Measurements from ENCODE around the gene SYTL2. TPM values are rescaled to one million over a fixed set of nuclear protein-coding genes. Genes with fewer than 3 reads are reported as not detected.

SYTL2 gene
- total RNA-seq, 4 donors from 2014 or later: 11.6 to 18.6 (median 14.5) TPM

DNA sequence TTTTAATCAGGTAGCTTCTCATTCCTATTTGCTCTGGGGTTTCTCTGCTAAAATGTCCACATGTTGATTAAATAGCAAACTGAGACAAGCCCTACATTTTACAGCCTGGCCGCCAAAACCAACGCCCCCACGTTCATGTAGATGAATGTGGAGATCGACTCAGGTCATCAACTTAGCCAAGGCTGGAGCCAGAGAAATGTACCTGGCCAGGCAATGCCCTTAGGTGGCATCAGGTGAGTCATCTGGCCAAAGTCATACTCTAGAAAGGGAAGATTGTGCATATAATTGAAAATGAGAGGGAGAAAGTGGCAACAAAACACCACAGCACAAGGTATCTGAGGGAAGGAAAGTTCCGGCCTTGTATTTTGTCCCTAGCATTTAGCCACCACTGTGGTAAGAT lies 87.9 kb downstream of the SYTL2 start:
- H3K4me3 ChIP-seq: no peak overlapping the region
- 92% methylated on average over 5 of the region's 5 CpGs for WGBS
- TF ChIP-seq POLR2AphosphoS5 (IDR thresholded peaks at IDR 0.05): no peak
- no peak for TF ChIP-seq EP300 (IDR thresholded peaks at IDR 0.05)
- TF ChIP-seq POLR2A (IDR thresholded peaks at IDR 0.05): no peak
- TF ChIP-seq, protein P1, sequence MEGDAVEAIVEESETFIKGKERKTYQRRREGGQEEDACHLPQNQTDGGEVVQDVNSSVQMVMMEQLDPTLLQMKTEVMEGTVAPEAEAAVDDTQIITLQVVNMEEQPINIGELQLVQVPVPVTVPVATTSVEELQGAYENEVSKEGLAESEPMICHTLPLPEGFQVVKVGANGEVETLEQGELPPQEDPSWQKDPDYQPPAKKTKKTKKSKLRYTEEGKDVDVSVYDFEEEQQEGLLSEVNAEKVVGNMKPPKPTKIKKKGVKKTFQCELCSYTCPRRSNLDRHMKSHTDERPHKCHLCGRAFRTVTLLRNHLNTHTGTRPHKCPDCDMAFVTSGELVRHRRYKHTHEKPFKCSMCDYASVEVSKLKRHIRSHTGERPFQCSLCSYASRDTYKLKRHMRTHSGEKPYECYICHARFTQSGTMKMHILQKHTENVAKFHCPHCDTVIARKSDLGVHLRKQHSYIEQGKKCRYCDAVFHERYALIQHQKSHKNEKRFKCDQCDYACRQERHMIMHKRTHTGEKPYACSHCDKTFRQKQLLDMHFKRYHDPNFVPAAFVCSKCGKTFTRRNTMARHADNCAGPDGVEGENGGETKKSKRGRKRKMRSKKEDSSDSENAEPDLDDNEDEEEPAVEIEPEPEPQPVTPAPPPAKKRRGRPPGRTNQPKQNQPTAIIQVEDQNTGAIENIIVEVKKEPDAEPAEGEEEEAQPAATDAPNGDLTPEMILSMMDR (IDR thresholded peaks at IDR 0.05): no peak

DNA sequence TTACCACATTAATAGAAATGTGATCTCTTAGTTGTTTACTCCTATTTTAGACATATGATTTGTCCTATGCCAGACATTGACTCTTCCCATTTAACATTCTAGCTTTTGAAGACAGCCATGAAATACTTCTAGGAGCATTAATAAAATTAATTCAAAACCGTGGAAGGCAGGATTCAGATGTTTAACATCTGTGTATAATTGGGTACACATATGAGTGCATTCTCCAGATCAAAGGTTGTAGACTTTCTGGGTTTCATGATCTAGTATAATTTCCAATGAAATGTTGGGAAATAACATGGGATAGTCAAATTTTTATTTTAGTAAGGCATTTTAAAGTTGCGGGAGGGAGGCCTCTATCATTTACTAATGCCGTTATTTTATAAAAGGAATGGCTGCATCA lies 89.8 kb downstream of the SYTL2 start:
- Histone ChIP-seq H3K4me3 (no peak overlapping the region), H3K27me3 (no peaks in the 10 kb centered on the region), H3K36me3 (no peaks in the 10 kb centered on the region), H3K4me1 (peaks cover 6% of the 10 kb centered on the region), H3K9me3 (no peaks in the 10 kb centered on the region), H3K27ac (no peak overlapping the region)
- 78% methylated on average over 3 of the region's 3 CpGs for WGBS
- DNase-seq (ENCODE audit: low spot score in 2 of 2): no peak
- no peak for TF ChIP-seq POLR2A (IDR thresholded peaks at IDR 0.05)
- TF ChIP-seq, protein P1 (IDR thresholded peaks at IDR 0.05): no peak
- no peak for TF ChIP-seq EP300 (IDR thresholded peaks at IDR 0.05)
- no peak for TF ChIP-seq POLR2AphosphoS5 (IDR thresholded peaks at IDR 0.05)

More for the DNA sequence above, 87.9 kb downstream of the SYTL2 start:
- DNase-seq (ENCODE audit: low spot score in 2 of 2): no peak
- Histone ChIP-seq H3K27ac (no peak overlapping the region), H3K4me1 (peaks cover 6% of the 10 kb centered on the region), H3K27me3 (no peaks in the 10 kb centered on the region), H3K36me3 (no peaks in the 10 kb centered on the region), H3K9me3 (no peaks in the 10 kb centered on the region)

DNA sequence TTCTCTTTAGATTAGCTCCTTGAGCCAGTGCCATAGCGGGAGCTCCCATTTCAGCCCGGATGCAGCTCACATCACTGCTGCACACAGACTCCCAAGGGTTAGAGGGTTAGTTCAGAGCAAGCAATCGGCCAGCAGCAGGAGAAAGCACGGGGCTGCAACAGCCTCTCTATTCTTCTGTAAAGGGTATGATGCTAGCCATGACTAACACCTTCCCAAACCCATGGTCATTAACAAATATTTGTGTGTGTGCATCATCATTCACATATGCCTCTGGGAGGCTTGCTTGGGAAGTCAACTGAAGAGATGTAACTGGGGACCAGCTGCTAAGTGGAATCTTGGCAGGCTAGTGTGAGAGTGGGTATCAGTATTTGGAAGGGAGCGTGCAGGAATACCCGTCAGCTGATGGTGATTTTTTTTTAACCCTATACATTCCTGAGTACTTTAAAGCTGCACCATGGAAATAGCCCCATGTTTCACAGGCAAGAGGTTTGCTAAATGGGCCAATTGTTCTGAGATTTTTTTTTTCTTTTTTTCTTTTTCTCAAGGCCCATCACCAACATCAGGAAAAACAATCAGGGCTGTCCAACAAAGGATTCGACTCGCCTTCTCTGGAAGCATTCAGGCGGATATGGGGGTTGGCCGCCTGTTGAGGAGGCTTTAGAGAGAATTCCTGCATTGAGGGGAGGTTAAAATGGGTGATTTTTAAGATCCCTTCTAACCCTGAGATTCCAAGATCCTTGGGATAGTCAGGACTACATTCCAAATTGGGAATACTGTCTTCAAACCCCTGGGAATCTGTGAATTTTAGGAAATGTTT lies 91.7 kb downstream of the SYTL2 start:
- TF ChIP-seq EP300 (IDR thresholded peaks at IDR 0.05) (no peak), POLR2A (IDR thresholded peaks at IDR 0.05) (no peak), POLR2AphosphoS5 (IDR thresholded peaks at IDR 0.05) (no peak)
- TF ChIP-seq, protein P1 (IDR thresholded peaks at IDR 0.05): no peak
- 40% methylated on average over 10 of the region's 10 CpGs for WGBS
- H3K36me3 ChIP-seq: no peaks in the 10 kb centered on the region
- H3K4me1 ChIP-seq: peaks cover 6% of the 10 kb centered on the region
- no peaks in the 10 kb centered on the region for H3K9me3 ChIP-seq
- H3K4me3 ChIP-seq: peak overlapping the region; percentile 20
- H3K27ac ChIP-seq: peak overlapping the region; percentile 64
- peak in 1 of 2 donors; percentile 61 for DNase-seq (ENCODE audit: low spot score in 2 of 2)
- H3K27me3 ChIP-seq: no peaks in the 10 kb centered on the region

DNA sequence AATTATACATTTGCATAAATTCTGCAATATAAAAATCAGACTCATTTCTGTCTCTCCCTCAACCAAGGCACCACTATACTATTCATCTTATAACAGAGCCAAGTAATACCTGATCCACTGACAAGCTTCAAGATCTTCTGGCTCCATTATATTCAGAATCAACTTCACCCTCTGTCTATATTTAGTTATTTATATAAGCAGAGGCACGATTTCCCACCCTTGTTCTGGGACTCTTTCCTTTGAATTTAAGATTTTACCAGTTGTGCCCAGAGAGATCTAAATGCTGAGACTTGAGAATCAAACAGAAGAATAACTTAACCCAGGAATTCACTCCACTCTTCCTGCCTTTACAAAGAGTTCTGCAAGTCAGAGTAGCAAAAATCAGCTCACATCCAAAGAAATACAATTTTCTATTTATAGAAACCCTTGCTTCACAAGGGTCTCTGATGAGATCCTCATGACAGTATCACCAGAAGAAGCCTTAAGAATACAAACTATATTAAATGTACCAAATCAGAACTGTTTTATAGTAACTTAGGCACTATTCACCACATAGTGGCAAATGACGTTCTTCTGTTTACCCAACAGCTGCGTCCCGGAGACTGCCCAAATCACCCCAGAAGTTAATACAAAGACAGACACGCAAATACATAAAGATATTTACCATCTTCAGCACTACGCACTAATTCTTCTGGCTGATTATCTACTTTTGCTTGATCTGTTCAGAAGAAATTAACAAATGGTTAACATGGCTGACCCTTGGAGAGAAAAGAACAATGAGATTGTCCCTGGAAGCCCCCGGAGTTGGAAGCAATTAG lies 92.6 kb downstream of the SYTL2 start:
- H3K27ac ChIP-seq: peak overlapping the region; percentile 64
- WGBS: 49% methylated on average over 7 of the region's 7 CpGs
- DNase-seq (ENCODE audit: low spot score in 2 of 2): no peak
- H3K4me1 ChIP-seq: peaks cover 6% of the 10 kb centered on the region
- no peaks in the 10 kb centered on the region for H3K36me3 ChIP-seq
- TF ChIP-seq POLR2A (IDR thresholded peaks at IDR 0.05): no peak
- TF ChIP-seq, protein P1 (IDR thresholded peaks at IDR 0.05): no peak
- no peak for TF ChIP-seq POLR2AphosphoS5 (IDR thresholded peaks at IDR 0.05)
- no peak for TF ChIP-seq EP300 (IDR thresholded peaks at IDR 0.05)
- H3K27me3 ChIP-seq: no peaks in the 10 kb centered on the region
- H3K4me3 ChIP-seq: peak overlapping the region; percentile 20
- H3K9me3 ChIP-seq: no peaks in the 10 kb centered on the region

DNA sequence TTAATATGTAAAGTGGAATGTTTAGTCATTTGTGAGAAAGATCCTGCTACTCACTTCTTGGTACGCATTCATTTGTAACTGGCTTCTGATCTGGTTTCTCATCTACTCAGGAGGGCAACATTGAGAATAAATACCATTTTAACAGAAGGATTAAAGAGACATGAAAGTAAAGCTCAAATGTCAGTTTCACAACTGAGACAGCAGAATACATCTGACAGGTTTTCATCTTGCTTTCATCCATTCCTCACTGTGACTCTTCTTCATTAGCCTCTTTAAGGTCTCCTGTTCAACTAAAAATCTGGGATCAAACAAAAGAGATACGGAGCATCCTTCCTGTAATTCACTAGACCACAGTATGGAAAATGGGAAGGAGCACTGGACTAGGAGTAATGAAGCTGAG lies 93.5 kb downstream of the SYTL2 start:
- H3K4me1 ChIP-seq: peaks cover 6% of the 10 kb centered on the region
- H3K27ac ChIP-seq: no peak overlapping the region
- no peak overlapping the region for H3K4me3 ChIP-seq
- DNase-seq (ENCODE audit: low spot score in 2 of 2): no peak
- H3K27me3 ChIP-seq: no peaks in the 10 kb centered on the region
- TF ChIP-seq POLR2A (IDR thresholded peaks at IDR 0.05) (no peak), EP300 (IDR thresholded peaks at IDR 0.05) (no peak), POLR2AphosphoS5 (IDR thresholded peaks at IDR 0.05) (no peak)
- TF ChIP-seq, protein P1 (IDR thresholded peaks at IDR 0.05): no peak
- WGBS: 86% methylated on average over 2 of the region's 2 CpGs
- no peaks in the 10 kb centered on the region for H3K9me3 ChIP-seq
- no peaks in the 10 kb centered on the region for H3K36me3 ChIP-seq
